ENCODE results near the gene BAIAP2L2. TPM values are rescaled to one million over a fixed set of nuclear protein-coding genes. Genes with fewer than 3 reads are reported as not detected.

Gene BAIAP2L2
- total and polyA plus RNA-seq, 4 donors = 0.17 to 1.0 (median 0.46) TPM

- ATAC-seq (ENCODE audit: insufficient read depth, low FRiP score) = no peak
- Histone ChIP-seq H3K4me1 (ENCODE audit: control insufficient read depth in 5 of 5, insufficient read depth in 5 of 5, low read length in 5 of 5) (peaks cover 0 to 17% (median 0%) of the 10 kb centered on the region in 5 donors), H3K36me3 (ENCODE audit: control insufficient read depth in 4 of 4, insufficient read depth in 4 of 4, low read length in 4 of 4) (no peaks in the 10 kb centered on the region), H3K27ac (ENCODE audit: low read depth in 1 of 2, low read length in 1 of 2) (no peak overlapping the region), H3K27me3 (ENCODE audit: control insufficient read depth in 3 of 3, insufficient read depth in 3 of 3, low read length in 2 of 3) (peaks cover 0 to 19% (median 18%) of the 10 kb centered on the region in 3 donors), H3K4me3 (no peak overlapping the region), H3K9ac (ENCODE audit: insufficient read depth in 1 of 2, low read length in 2 of 2) (no peak overlapping the region), H3K9me3 (ENCODE audit: control insufficient read depth in 4 of 4, insufficient read depth in 3 of 4, low read length in 3 of 4) (peaks cover 0 to 4% (median 0%) of the 10 kb centered on the region in 4 donors)
- no peak for DNase-seq
- TF ChIP-seq CTCF (IDR thresholded peaks at IDR 0.05; ENCODE audit: control extremely low read depth, extremely low read depth) = no peak
- 96% methylated on average over 12 of the region's 12 CpGs for WGBS, 2 donors
These were observed 25.4 kb downstream of the BAIAP2L2 start for GRCh38 chr22:38085056-38085455.

GRCh38 chr22:38083931-38084631 is 26.4 kb downstream of the BAIAP2L2 start, which contains the start of gene SLC16A8:
Gene SLC16A8 (minus strand): TSS chr22:38084184. CDS start chr22:38082873, 1,311 bp downstream.
- Histone ChIP-seq H3K9me3 (ENCODE audit: control insufficient read depth in 4 of 4, insufficient read depth in 3 of 4, low read length in 3 of 4) (peaks cover 0 to 4% (median 0%) of the 10 kb centered on the region in 4 donors), H3K27ac (ENCODE audit: low read depth in 1 of 2, low read length in 1 of 2) (no peak within 1 kb of the TSS), H3K9ac (ENCODE audit: insufficient read depth in 1 of 2, low read length in 2 of 2) (no peak within 1 kb of the TSS), H3K4me3 (no peak within 1 kb of the TSS), H3K4me1 (ENCODE audit: control insufficient read depth in 5 of 5, insufficient read depth in 5 of 5, low read length in 5 of 5) (peaks cover 0 to 17% (median 0%) of the 10 kb centered on the region in 5 donors), H3K27me3 (ENCODE audit: control insufficient read depth in 3 of 3, insufficient read depth in 3 of 3, low read length in 2 of 3) (peaks cover 0 to 18% (median 16%) of the 10 kb centered on the region in 3 donors), H3K36me3 (ENCODE audit: control insufficient read depth in 4 of 4, insufficient read depth in 4 of 4, low read length in 4 of 4) (no peaks in the 10 kb centered on the region)
- ATAC-seq (ENCODE audit: insufficient read depth, low FRiP score) = no peak
- no peak for DNase-seq
- no peak for TF ChIP-seq CTCF (IDR thresholded peaks at IDR 0.05; ENCODE audit: control extremely low read depth, extremely low read depth)
- 75 to 81% methylated on average over 16 of the region's 16 CpGs for WGBS, 2 donors

- Histone ChIP-seq H3K9me3 (ENCODE audit: control insufficient read depth in 4 of 4, insufficient read depth in 3 of 4, low read length in 3 of 4) (peaks cover 0 to 4% (median 0%) of the 10 kb centered on the region in 4 donors), H3K36me3 (ENCODE audit: control insufficient read depth in 4 of 4, insufficient read depth in 4 of 4, low read length in 4 of 4) (no peaks in the 10 kb centered on the region), H3K27ac (ENCODE audit: low read depth in 1 of 2, low read length in 1 of 2) (no peak overlapping the region), H3K9ac (ENCODE audit: insufficient read depth in 1 of 2, low read length in 2 of 2) (no peak overlapping the region), H3K4me3 (no peak overlapping the region), H3K27me3 (ENCODE audit: control insufficient read depth in 3 of 3, insufficient read depth in 3 of 3, low read length in 2 of 3) (peaks cover 0 to 18% (median 16%) of the 10 kb centered on the region in 3 donors), H3K4me1 (ENCODE audit: control insufficient read depth in 5 of 5, insufficient read depth in 5 of 5, low read length in 5 of 5) (peaks cover 0 to 13% (median 0%) of the 10 kb centered on the region in 5 donors)
- ATAC-seq (ENCODE audit: insufficient read depth, low FRiP score) = no peak
- DNase-seq = no peak
- no peak for TF ChIP-seq CTCF (IDR thresholded peaks at IDR 0.05; ENCODE audit: control extremely low read depth, extremely low read depth)
- WGBS, 2 donors = 78% methylated on average over 24 of the region's 24 CpGs
These were observed 27.3 kb downstream of the BAIAP2L2 start for GRCh38 chr22:38082986-38083710.

All from lung (tissue), 12 donors.